ENCODE data around the gene MADD. TPM values are rescaled to one million over a fixed set of nuclear protein-coding genes. Genes with fewer than 3 reads are reported as not detected.

MADD gene
- total RNA-seq, 2 experiments from 2014 or later: 55.7 to 61.2 TPM

GRCh38 chr11:47374720-47375019 lies 104.7 kb downstream of the MADD start:
- CTCF ChIA-PET: interaction anchor here (0.6 to 6.1 kb wide), 44 partner anchors 8 to 480 kb away, joined by 3 to 108 read pairs (median 5); partner anchors contain the start of genes ACP2, C1QTNF4, PSMC3 and RAPSN
- H3K27ac Mint-ChIP-seq: no peak overlapping the region
- H3K36me3 Mint-ChIP-seq (ENCODE audit: low read depth): no peaks in the 10 kb centered on the region
- peaks cover 14% of the 10 kb centered on the region for H3K4me1 Mint-ChIP-seq (ENCODE audit: low read depth)
- H3K27me3 Mint-ChIP-seq: no peaks in the 10 kb centered on the region
- TF ChIP-seq CTCF (IDR thresholded peaks at IDR 0.05): no peak
- no peak overlapping the region for H3K4me3 Mint-ChIP-seq
- DNase-seq: no peak
- intact Hi-C loops (cut with micrococcal nuclease): loop anchor here (5.0 kb wide), 1 partner anchor 478 kb away; no protein-coding TSS in a partner anchor
- ATAC-seq: no peak
- POLR2A ChIA-PET: interaction anchor here (0.8 to 1.7 kb wide), 4 partner anchors 14 to 36 kb away, joined by 4 to 5 read pairs (median 4); no protein-coding TSS in a partner anchor
- H3K9me3 Mint-ChIP-seq: no peaks in the 10 kb centered on the region

- no peak for DNase-seq
- Mint-ChIP-seq H3K9me3 (no peaks in the 10 kb centered on the region), H3K27me3 (no peaks in the 10 kb centered on the region), H3K4me3 (no peak overlapping the region), H3K4me1 (ENCODE audit: low read depth) (peaks cover 11% of the 10 kb centered on the region), H3K27ac (no peak overlapping the region), H3K36me3 (ENCODE audit: low read depth) (no peaks in the 10 kb centered on the region)
- ChIA-PET CTCF (interaction anchor here (0.9 to 6.1 kb wide), 11 partner anchors 8 to 477 kb away, joined by 3 to 108 read pairs (median 20); partner anchors contain the start of genes PSMC3 and SLC39A13), POLR2A (interaction anchor here (0.9 to 1.7 kb wide), 2 partner anchors 15 to 18 kb away, joined by 4 to 5 read pairs; no protein-coding TSS in a partner anchor)
- no peak for TF ChIP-seq CTCF (IDR thresholded peaks at IDR 0.05)
- intact Hi-C loops (cut with micrococcal nuclease): no loop called here
- no peak for ATAC-seq
Measured at GRCh38 chr11:47375020-47375419, 105.1 kb downstream of the MADD start.

GRCh38 chr11:47375546-47376085 lies 105.7 kb downstream of the MADD start:
- peaks cover 10% of the 10 kb centered on the region for H3K4me1 Mint-ChIP-seq (ENCODE audit: low read depth)
- intact Hi-C loops (cut with micrococcal nuclease): no loop called here
- ATAC-seq (no peak), DNase-seq (no peak)
- no peak overlapping the region for H3K27ac Mint-ChIP-seq
- no peaks in the 10 kb centered on the region for H3K27me3 Mint-ChIP-seq
- H3K9me3 Mint-ChIP-seq: no peaks in the 10 kb centered on the region
- H3K4me3 Mint-ChIP-seq: no peak overlapping the region
- no peaks in the 10 kb centered on the region for H3K36me3 Mint-ChIP-seq (ENCODE audit: low read depth)
- TF ChIP-seq CTCF (IDR thresholded peaks at IDR 0.05): no peak
- CTCF ChIA-PET: interaction anchor here (1.9 kb wide), 1 partner anchor 7 kb away, joined by 12 read pairs; no protein-coding TSS in a partner anchor
- POLR2A ChIA-PET: no interaction called here

- ChIA-PET POLR2A (no interaction called here), CTCF (interaction anchor here (1.0 to 1.6 kb wide), 2 partner anchors 12 to 35 kb away, joined by 3 read pairs; no protein-coding TSS in a partner anchor)
- no peak overlapping the region for H3K4me3 Mint-ChIP-seq
- DNase-seq: no peak
- no peaks in the 10 kb centered on the region for H3K27me3 Mint-ChIP-seq
- no peak overlapping the region for H3K27ac Mint-ChIP-seq
- H3K4me1 Mint-ChIP-seq (ENCODE audit: low read depth): peaks cover 10% of the 10 kb centered on the region
- no peaks in the 10 kb centered on the region for H3K36me3 Mint-ChIP-seq (ENCODE audit: low read depth)
- no peak for ATAC-seq
- intact Hi-C loops (cut with micrococcal nuclease): no loop called here
- H3K9me3 Mint-ChIP-seq: no peaks in the 10 kb centered on the region
- TF ChIP-seq CTCF (IDR thresholded peaks at IDR 0.05): no peak
Measured at GRCh38 chr11:47376107-47376524, 106.2 kb downstream of the MADD start.

- H3K36me3 Mint-ChIP-seq (ENCODE audit: low read depth): no peaks in the 10 kb centered on the region
- TF ChIP-seq CTCF (IDR thresholded peaks at IDR 0.05): no peak
- no peaks in the 10 kb centered on the region for H3K9me3 Mint-ChIP-seq
- H3K27ac Mint-ChIP-seq: no peak overlapping the region
- DNase-seq (no peak), ATAC-seq (no peak)
- peaks cover 10% of the 10 kb centered on the region for H3K4me1 Mint-ChIP-seq (ENCODE audit: low read depth)
- intact Hi-C loops (cut with micrococcal nuclease): no loop called here
- no peaks in the 10 kb centered on the region for H3K27me3 Mint-ChIP-seq
- ChIA-PET POLR2A (no interaction called here), CTCF (interaction anchor here (1.0 to 1.6 kb wide), 2 partner anchors 11 to 35 kb away, joined by 3 read pairs; no protein-coding TSS in a partner anchor)
- H3K4me3 Mint-ChIP-seq: no peak overlapping the region
Measured at GRCh38 chr11:47376525-47377371, 106.8 kb downstream of the MADD start.

All from activated CD8-positive, alpha-beta T cell treated with anti-CD3 and anti-CD28 coated beads for 36 hours (primary cell).